GM21447 (cell line): Measurements from ENCODE around the gene WDR4.
A peak's percentile ranks its signal among the peaks of the same experiment; 100 is the strongest.
"Not testable (repeated sequence)": the region's sequence is repeated elsewhere in the genome, so short reads cannot be mapped to it uniquely, and the experiment has no call there.

Experiments used
- ATAC-seq: cut with Tn5 transposase; IDR thresholded peaks from one replicate; pipeline ENCODE4 v1.9.1; 2021; ENCODE audit not compliant: unreplicated experiment

The WDR4 gene, protein sequence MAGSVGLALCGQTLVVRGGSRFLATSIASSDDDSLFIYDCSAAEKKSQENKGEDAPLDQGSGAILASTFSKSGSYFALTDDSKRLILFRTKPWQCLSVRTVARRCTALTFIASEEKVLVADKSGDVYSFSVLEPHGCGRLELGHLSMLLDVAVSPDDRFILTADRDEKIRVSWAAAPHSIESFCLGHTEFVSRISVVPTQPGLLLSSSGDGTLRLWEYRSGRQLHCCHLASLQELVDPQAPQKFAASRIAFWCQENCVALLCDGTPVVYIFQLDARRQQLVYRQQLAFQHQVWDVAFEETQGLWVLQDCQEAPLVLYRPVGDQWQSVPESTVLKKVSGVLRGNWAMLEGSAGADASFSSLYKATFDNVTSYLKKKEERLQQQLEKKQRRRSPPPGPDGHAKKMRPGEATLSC

DNA sequence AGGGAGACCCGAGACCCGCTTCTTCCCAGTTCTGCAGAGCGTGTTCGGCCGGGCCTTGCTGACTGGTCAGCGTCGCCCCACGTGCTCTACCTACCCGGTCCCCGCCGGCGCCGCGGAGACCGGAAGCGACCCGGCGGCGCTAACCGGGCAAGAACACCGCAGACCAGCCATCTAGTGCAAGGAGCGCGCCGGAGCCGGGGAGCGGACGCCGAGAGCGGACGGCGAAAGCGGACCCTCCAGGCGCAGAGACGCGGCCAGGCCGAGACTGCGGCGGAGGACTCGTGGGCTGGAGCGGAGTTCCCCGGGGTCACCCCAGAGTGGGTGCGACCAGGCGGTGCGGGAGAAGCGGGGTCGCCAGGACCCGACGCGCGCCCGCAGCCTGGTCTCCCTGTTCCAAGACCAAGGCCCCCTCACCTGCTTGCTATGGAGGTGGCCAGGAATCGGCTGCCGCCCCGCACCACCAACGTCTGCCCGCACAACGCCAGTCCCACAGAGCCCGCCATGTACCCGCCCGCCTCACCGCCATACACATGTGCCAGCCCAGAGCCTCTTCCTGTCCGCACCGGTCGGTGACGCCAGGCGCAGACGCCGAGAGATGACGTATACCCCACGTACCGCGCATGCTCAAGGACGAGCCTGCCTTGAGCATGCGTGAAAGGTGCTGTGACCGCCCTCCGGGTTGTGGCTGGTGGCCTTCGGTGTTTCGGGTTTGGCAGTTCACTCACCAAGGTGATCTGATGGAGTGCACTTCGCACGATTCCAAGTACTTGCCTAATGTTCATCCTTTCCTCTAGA lies at the start of gene WDR4:
Gene WDR4 (minus strand): TSS at position 547 of the 795 bp plus-strand sequence. CDS start 44 bp downstream, at position 503.
- ATAC-seq: peak; percentile 79

DNA sequence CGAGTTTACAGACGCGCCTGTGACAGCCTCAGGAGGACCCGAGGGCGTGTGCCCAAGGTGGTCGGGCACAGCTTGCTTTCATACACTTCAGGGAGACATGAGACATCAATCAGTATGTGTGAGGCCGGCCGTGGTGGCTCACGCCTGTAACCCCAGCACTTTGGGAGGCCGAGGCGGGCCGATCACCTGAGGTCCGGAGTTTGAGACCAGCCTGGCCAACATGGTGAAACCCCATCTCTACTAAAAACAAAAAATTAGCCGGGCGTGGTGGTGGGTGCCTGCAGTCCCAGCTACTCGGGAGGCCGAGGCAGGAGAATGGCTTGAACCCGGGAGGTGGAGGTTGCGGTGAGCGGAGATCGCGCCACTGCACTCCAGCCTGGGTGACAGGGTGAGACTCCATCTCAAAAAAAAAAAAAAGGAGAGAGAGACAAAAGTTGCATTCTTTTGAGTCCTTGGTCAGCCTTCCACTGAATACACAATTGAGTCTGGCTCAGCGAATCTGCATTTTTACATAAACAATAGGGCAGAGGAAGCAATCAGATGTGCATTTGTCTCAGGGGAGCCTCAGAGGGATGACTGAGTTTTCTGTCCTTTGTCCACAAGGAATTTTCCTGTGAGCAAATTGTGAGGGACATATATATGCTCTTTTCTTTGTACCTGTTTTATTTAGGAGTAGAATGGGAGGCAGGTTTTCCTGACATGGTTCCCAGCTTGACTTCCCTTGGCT lies 48.3 kb upstream of the WDR4 start:
- ATAC-seq: not testable (repeated sequence)

DNA sequence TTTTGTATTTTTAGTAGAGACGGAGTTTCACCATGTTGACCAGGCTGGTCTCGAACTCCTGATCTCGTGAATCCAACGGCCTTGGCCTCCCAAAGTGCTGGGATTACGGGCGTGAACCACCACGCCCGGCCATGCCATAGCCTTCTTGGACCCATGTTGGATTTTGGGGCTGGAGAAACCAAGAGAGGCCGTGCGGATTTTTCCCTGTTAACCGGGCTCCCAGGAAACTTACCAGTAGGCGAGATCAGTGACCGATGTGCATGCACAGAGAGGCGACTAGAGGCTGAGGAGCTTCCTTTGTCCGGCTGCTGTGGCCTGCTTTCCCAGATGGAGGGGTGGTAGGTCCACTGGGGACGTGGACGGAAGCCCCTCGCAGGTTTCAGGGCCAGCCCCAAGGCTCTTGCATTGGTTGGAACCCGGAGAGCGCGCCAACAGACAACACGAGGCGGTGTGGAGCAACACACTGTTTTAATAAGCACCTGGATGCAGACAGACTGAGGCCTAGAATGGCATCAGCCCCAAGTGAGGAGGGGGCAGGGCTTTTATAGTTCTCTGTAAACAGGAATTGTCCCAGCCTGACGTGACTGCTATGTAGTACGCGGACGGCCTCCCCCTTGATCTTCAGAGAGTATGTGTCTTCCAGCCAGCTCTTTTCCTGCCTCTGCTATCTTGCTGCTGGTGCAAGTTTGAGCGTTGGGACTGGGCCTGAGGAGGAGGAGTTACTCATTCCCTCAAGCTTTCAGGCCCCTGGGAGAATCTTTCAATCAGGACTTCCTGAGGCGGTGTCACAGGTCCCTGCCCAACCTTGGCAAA lies 46.0 kb upstream of the WDR4 start, which contains the start of gene ERVH48-1:
Gene ERVH48-1 (minus strand): TSS at position 517 of the 813 bp plus-strand sequence. CDS start 6,624 bp downstream, outside the sequence.
- ATAC-seq: no peak

DNA sequence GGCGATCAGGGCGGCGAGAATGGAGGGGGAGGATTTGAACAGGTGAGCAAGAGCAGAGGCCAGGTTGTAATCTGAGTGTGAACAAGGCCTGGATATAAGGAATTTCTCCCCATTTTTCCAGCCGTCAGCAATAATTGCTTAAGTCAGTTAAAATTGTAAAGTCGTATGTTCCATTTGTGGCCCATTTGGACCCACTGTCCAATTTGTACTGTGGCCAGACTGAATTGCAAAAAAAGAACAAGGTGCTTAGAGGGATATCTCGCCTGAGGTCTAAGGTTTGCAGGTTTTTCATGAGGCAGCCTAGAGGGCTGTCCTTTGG lies 45.1 kb upstream of the WDR4 start:
- ATAC-seq: no peak

DNA sequence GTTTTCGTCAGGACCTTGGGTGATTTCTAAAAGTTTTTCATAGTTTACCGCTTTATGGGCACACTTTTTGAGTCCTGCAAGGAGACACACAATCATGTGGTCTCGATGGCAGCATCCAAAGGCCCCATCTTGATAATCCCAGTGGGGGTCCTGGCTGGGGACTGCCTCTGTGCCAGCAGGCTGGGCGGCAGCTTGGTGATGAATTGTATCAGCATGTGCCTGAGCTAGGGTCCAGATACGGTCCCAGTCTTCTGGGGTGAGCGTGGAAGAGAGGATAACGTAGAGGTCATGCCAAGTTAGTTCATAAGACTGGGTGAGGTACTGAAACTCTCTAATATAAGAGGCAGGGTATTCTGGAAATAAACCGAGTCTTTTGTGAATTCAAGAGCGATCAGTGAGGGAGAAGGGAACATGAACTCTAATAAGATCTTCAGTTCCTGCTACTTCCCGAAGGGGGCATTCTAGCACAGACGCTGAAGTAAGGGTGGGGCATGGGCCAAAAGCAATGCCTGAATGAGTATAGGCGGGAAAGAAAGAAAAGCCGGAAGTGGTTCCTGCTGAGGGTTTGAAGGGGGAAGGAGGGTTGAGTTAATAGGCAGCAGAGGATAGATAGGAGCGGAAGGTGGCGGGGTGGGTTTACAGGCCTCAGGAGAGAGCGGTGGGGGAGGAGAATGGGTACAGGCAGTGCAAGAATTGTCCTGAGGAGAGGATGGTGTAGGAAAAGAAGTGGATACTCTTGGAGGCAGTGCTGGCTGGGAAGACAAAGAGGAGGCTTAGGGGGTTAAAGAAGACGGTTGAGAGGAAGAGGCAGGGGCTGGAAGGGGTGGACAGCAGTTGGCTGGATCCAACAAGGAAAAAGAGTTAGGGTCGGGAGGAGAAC lies 44.5 kb upstream of the WDR4 start:
- ATAC-seq: peak; percentile 74

DNA sequence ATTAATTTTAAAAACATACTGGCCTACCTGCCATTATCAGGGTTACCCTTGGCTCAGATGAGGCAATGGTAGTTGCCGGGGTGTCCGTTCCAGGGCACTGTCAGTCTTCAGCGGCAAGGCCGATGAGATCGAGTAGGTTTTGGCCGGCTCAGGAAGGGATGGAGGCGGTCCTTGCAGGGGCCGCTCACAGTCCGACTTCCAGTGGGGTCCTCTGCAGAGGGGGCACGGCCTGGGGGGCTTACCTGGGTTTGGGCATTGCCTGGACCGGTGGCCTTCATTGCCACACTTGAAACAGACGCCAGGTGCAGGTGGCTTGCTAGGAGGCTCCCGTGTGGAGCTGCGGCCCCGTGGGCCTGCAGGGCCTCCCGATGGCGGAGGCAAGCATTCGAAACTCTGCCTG lies 43.6 kb upstream of the WDR4 start:
- no peak for ATAC-seq

DNA sequence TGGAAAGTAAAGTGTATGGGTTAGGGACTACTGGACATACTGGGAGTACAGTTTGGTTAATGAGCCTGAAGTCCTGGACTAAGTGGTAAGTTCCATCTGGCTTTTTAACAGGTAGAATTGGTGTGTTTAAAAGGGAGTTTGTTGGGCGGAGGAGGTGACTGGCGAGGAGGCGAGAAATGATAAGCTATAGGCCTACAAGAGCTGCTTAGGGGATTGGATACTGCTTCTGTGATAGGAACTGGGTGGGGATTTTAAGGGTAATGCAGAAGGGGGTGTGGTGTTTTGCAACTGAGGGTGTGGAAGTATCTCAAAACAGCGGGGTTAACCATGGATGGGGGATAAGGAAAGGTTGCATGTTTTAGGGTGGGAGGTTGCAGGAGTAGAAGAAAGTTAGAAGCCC lies 42.6 kb upstream of the WDR4 start:
- ATAC-seq: no peak

DNA sequence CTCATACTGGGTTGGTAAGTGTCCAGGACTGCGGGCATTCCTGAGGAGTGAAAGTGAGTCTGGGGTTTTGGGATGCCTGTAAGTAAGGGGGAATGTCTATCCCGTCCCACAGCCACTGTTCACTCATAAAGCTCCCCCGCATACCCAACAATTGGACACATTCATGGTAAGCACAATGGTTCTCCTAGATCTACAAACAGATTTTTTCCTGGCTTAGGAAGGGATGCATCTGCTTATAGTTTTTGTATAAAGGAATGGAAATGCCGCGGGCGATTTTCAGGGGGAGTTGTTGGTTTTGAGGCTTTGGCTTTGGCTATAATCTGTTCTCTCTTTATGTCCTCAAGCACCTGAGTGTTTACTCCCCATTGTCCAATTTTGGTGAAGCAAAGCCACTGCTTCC lies 39.0 kb upstream of the WDR4 start:
- no peak for ATAC-seq

DNA sequence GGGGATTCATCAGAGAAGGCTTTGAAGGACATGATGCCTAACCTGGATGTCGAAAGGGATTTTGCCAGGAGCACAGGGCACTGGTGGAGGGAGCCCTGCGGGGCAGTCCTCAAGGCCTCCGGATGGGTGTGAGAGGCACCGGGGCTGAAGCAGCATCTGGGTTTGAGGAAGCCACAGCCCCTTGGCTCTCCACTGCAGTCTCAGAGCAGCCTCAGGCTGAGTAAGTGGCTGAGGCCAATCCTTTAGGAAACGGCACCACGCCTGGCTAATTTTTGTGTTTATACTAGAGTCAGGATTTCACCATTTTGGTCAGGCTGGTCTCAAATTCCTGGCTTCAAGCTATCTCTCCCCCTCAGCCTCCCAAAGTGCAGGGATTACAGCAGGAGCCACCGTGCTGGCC lies 34.1 kb upstream of the WDR4 start:
- ATAC-seq: no peak

DNA sequence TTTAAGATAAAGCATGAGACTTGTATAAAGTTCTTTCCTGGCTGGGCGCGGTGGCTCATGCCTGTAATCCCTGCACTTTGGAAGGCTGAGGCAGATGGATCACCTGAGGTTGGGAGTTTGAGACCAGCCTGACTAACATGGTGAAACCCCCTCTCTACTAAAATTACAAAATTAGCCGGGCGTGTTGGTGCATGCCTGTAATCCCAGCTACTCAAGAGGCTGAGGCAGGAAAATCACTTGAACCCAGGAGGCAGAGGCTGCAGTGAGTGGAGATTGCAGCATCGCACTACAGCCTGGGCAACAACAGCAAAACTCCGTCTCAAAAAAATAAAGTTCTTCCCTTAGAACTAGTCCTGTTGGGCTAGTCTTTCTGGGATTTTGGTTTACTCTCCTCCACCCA lies 32.6 kb upstream of the WDR4 start:
- ATAC-seq: not testable (repeated sequence)

DNA sequence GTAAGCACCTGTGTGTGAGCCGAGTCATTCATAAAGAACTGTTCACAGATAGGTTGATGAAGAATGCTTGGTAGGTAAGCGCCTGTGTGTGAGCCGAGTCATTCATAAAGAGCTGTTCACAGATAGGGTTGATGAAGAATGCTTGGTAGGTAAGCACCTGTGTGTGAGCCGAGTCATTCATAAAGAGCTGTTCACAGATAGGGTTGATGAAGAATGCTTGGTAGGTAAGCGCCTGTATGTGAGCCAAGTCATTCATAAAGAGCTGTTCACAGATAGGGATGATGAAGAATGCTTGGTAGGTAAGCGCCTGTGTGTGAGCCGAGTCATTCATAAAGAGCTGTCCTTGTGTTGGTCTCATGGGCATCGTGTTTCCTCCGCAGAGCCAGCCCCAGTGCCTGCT lies 29.1 kb upstream of the WDR4 start:
- not testable (repeated sequence) for ATAC-seq

DNA sequence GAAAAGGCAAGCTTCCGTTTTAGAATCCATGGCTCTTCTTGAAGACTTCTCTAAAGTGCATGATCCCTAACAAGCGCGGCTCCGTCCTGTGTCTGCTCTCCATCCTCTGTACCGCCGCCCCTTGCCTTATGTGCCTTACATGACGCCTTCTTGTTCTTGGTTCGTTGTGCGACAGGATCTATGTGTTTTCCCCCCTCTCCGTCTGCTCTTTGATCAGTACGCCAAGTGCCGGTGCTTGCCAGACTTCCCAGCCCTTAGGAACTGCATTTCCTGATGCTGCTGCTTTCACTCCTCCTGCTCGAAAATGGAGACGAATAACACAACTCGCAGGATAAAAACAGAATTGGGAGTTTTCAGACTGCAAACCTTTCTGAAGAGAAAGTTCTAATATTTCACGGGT lies 26.9 kb upstream of the WDR4 start:
- no peak for ATAC-seq

DNA sequence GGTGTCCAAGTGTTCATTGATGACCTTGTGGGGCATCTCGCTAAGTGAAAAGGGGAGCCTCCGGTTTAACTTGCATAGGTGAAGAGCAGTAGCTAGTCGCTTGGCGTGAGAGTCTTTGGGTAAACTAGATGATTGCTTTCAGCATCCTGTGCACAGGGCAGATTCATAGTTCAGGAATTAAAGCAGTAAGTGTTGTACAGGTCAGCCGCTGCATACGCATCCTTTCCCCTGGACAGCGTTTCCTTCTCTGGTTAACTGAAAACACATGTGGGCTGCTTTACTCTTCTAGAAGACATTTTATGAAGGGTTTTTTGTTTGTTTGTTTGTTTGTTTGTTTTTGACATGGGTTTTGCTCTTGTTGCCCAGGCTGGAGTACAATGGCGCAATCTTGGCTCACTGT lies 25.9 kb upstream of the WDR4 start:
- ATAC-seq: no peak

DNA sequence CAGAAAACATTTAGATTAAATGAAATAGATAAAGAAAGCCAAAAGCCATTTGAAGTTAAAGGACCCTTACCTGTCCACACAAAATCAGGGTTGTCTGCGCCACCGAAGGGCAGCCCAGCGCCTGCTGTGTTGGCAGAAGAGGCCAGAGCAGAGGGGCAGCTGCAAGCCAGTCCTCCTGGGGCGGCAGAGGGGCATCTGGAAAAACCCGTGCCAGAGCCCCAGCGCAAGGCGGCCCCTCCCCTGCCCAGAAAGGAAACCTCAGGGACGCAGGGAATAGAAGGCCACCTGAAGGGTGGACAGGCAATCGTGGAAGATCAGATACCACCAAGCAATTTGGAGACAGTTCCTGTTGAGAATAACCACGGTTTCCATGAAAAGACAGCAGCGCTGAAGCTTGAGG lies 24.5 kb upstream of the WDR4 start:
- ATAC-seq: no peak

DNA sequence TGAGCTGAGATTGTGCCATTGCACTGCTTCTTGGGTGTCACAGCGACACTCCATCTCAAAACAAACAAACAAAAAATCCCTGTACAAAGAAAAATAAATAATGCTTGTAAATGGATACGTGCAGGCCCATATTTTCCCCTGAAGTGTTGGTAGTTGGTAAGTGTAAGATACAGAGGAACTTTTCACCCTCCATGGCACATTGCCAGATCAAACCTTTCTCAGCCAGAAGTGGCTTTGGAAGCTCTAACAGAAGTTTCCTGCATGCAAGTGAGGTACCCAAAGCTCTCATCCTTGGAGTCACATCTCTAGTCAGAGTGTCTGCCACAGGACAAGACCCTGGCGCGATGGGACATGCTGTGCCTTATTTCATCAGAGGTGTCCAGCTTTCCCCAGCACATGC lies 21.1 kb upstream of the WDR4 start:
- no peak for ATAC-seq

DNA sequence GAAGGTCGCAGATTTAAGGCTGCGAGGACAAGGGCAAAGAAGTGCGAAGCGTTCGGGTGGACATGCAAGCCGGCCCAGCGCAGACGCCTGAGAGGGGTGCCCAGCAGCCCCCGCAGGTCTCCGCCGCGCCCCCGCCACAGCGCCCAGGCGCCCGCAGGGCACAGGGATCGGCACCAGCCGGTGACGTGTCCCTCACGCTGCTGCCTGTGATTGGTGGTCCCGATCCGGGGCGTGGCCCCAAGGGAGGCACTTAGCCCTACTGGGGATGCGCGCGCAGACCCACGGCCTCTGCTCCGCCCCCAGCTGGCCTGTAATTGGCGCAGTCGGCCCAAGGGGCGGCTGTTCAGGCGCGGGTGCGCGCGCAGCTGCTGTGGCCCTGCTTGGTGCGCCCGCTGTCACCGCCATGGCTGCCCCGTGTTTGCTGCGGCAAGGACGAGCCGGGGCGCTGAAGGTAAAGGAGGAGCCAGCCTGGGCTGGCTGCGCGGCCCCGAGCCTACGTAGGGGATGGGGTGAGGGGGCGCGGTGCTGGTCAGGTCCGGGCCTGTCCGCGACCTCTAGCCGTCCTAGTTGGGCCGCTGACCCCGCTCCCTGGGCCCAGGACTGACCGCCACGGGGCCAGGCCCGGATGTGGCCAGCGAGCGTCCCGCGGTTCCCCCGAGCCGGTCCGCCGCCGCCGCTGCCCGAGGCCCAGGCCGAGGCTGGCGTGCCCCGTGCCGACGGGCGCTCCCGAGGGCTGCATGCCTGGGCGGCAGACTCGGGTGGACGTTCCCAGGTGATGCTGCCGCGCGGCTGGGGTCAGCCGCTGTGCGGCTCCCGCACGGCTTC lies 13.8 kb upstream of the WDR4 start, which contains the start of gene NDUFV3:
Gene NDUFV3 (plus strand): TSS at position 379 of the 825 bp plus-strand sequence. CDS start 25 bp downstream, at position 404.
- peak; percentile 90 for ATAC-seq

DNA sequence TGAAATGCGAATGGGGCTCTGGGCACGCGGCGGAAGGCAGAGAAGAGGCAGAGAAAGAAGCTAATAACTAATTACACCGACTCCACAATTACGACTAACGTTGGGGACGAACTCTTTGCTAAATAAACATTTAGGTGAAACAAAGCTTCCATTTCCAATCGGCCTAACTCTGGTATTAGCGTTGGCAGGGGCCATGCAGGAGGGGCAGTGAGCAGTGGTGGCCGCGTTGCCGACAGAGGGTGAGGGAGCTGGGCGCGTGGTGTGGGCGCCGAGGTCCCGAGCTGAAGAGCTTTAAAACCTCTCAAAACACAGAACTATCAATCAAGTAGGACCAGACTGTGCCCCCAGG lies 13.2 kb upstream of the WDR4 start:
- no peak for ATAC-seq

DNA sequence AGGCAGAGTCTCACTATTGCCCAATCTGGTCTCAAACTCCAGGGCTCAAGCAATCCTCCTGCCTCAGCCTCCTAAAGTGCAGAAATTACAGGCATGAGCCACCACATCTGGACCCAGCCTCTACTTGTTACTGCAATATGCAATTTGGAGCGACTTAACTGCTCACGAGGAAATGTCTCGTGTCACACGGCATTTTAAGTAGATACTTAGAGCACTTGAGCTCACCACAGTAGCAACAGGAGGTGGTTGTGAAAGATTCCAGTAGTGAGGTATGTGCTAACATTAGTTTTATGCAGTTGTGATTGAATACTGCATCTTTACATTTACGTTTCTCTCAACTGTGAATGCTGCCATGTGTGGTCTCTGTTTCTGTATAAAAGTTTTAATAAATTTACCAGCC lies 8.0 kb upstream of the WDR4 start:
- no peak for ATAC-seq

DNA sequence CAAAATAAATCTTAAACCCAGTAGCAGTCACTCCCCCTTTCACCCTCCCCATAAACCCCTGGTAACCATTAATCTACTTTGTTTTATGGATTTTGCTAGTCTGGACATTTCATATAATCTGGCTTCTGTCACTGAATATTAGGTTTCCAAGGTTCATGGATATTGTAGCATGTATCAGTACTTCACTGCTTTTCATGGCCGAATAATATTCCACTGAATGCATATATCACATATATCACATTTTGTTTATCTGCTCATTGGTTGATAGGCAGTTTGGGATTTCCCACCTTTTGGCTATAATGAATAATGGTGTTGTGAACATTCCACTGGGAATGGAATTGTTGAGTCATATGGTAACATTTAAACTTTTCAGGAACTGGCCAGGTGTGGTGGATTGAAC lies 4.6 kb upstream of the WDR4 start:
- ATAC-seq: no peak
